Memory B cell (primary cell): ENCODE results near the gene SLC17A9.

Experiments used
- ATAC-seq: fragments of 150-1000 bp; cut with Tn5 transposase; 2 replicates; pipeline ENCODE4 v1.10.0; 2021; ENCODE audit warnings: low read depth, mild to moderate bottlenecking, moderate library complexity
- DNase-seq, 2 donors: peaks; one replicate each; pipeline ENCODE4 v3.0.0; 2022; ENCODE audit warnings: low spot score in 2 of 2
- H3K27ac Mint-ChIP-seq: one replicate; pipeline ENCODE4 v1.8.0; 2022; ENCODE audit warnings: mild to moderate bottlenecking, moderate library complexity, mixed read lengths
- H3K27me3 Mint-ChIP-seq: one replicate; pipeline ENCODE4 v1.8.0; 2022; ENCODE audit warnings: mixed read lengths
- H3K36me3 Mint-ChIP-seq: one replicate; pipeline ENCODE4 v1.8.0; 2022; ENCODE audit warnings: mild to moderate bottlenecking, mixed read lengths
- H3K4me1 Mint-ChIP-seq: one replicate; pipeline ENCODE4 v1.8.0; 2022; ENCODE audit warnings: mixed read lengths
- H3K4me3 Mint-ChIP-seq: one replicate; pipeline ENCODE4 v1.8.0; 2022; ENCODE audit warnings: mild to moderate bottlenecking, moderate library complexity, mixed read lengths
- H3K9me3 Mint-ChIP-seq: one replicate; pipeline ENCODE4 v1.8.0; 2022; ENCODE audit warnings: mixed read lengths

SLC17A9 gene

DNA sequence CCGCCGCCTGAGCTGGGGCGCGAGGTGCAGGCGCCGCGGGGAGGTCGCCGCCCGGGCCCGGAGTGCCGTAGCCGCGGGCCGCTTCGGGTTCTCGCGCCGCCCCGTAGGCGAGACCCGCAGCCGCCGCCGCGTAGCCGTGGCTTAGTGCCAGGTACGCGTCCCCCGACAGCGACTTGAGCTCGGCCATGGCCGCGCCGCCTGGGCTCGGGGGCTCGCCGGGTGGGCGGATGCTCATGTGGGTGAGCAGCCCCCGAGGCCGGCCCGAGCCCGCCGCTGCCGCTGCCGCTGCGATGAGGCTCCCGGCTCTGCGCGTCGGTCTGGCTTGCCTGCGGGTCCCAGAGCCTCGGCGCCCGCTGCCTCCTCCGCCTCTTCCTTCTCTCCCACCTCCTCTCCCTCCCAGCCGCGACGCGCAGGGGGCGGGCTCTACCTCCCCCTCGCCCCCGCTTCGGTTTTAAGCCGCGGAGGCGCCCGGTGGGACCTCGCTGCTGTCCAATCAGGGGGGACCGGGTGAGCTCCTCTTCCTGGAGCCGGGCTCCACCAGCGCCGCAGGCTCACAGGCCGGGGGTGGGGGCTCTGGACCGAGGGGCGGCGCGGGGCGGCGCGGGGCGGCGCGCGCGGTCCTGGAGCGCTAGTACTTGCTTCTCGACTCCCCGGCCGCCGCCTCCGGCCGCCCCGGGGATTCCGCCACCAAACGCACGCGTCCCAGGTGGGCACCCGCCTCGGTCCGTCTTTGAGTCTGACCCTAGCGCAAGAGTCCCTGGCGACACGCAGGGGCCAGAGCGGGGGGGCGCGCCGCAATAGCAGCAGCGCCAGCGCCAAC lies 54.2 kb downstream of the SLC17A9 start, which contains the start of gene BHLHE23:
BHLHE23 (minus strand) TSS at position 425 of the 820 bp plus-strand sequence; CDS start at position 235, 190 bp downstream.
- peaks cover 29% of the 10 kb centered on the region for H3K27me3 Mint-ChIP-seq
- peak within 1 kb of the TSS; percentile 24 for H3K4me3 Mint-ChIP-seq
- H3K27ac Mint-ChIP-seq = peak within 1 kb of the TSS; percentile 69
- ATAC-seq (no peak), DNase-seq (peak; percentile 21 to 40)
- no peaks in the 10 kb centered on the region for H3K36me3 Mint-ChIP-seq
- H3K4me1 Mint-ChIP-seq = peaks cover 14% of the 10 kb centered on the region
- no peaks in the 10 kb centered on the region for H3K9me3 Mint-ChIP-seq

DNA sequence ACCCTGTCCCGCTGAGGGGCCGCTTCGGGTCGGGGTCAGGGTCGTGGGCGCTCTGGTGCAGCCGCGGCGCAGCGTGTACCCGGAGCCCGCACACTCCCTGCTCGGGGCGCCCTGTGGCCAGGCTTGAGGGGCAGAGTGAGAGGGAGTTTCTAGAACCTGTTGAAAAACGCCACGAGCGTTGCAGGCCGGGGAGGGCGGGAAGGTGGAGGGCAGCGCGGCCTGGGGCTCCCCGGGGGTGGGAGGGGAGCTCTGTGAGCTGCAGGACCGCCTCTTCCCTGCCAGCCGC lies 54.8 kb downstream of the SLC17A9 start:
- H3K4me3 Mint-ChIP-seq = no peak overlapping the region
- no peaks in the 10 kb centered on the region for H3K36me3 Mint-ChIP-seq
- peaks cover 29% of the 10 kb centered on the region for H3K27me3 Mint-ChIP-seq

GRCh38 chr20:63007646-63008488 lies 55.4 kb downstream of the SLC17A9 start:
- H3K4me1 Mint-ChIP-seq = peaks cover 14% of the 10 kb centered on the region
- no peaks in the 10 kb centered on the region for H3K9me3 Mint-ChIP-seq
- DNase-seq (peak in 1 of 2 donors; percentile 31), ATAC-seq (no peak)
- peak overlapping the region; percentile 62 for H3K27ac Mint-ChIP-seq
- peaks cover 27% of the 10 kb centered on the region for H3K27me3 Mint-ChIP-seq
- H3K36me3 Mint-ChIP-seq = no peaks in the 10 kb centered on the region
- peak overlapping the region; percentile 24 for H3K4me3 Mint-ChIP-seq

More for the DNA sequence above, 54.8 kb downstream of the SLC17A9 start:
- H3K9me3 Mint-ChIP-seq = no peaks in the 10 kb centered on the region
- no peak for DNase-seq
- peaks cover 14% of the 10 kb centered on the region for H3K4me1 Mint-ChIP-seq
- no peak for ATAC-seq
- H3K27ac Mint-ChIP-seq = no peak overlapping the region

DNA sequence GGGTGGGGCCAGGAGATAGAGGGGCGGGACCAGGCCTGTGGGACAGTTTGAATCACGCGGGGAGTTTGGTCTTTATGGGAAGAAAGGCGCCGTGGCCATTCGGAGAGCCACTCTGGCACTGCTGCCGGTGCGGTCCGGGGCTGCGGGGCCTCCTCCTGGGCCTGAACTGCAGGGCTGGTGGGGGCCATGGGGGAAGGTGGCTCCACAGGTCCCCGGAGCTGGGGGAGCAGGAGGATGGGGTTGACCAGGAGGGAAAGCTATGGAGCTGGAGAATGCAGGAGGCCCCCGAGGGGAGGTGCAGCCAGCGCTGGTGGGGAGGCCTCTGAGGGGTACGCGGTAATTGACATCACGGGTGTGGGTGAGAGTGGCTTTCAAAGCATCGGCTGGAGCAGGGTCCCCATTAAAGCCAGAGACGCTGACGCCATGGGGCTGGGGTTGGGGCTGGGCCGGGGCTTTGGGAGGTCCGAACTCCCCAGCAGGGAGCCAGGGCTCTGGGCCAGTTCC lies 56.1 kb downstream of the SLC17A9 start:
- Mint-ChIP-seq H3K4me3 (peak overlapping the region; percentile 29), H3K9me3 (peaks cover 6% of the 10 kb centered on the region), H3K27me3 (peaks cover 28% of the 10 kb centered on the region), H3K36me3 (peaks cover 2% of the 10 kb centered on the region), H3K27ac (peak overlapping the region; percentile 62), H3K4me1 (peaks cover 14% of the 10 kb centered on the region)
- DNase-seq (no peak), ATAC-seq (no peak)

GRCh38 chr20:63009045-63009961 lies 56.8 kb downstream of the SLC17A9 start:
- ATAC-seq = peak; percentile 78
- peaks cover 14% of the 10 kb centered on the region for H3K4me1 Mint-ChIP-seq
- peaks cover 29% of the 10 kb centered on the region for H3K27me3 Mint-ChIP-seq
- H3K4me3 Mint-ChIP-seq = peak overlapping the region; percentile 54
- DNase-seq = peak; percentile 88 to 94
- H3K36me3 Mint-ChIP-seq = peaks cover 2% of the 10 kb centered on the region
- peaks cover 10% of the 10 kb centered on the region for H3K9me3 Mint-ChIP-seq
- H3K27ac Mint-ChIP-seq = peak overlapping the region; percentile 64

GRCh38 chr20:63009988-63010769 lies 57.7 kb downstream of the SLC17A9 start:
- peak; percentile 63 for ATAC-seq

DNA sequence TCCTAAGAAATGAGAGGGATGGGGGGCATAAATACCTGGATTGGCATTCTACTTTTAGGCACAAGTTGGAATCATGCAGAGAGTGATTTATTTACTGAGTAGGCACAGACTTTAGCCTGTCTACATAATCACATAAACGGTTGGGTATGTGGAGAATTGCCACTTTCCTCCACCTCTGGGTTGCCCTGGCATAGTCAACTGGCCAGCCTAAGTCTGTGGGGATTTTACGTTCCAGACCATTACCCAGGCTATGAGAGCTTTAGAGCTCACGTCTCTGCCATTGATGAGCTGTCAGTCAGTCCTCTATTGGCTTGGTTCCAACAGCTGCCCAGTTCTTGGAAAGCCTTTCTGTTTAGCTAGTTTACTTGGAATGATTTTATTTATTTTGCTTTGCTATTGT lies 59.3 kb downstream of the SLC17A9 start:
- no peak for DNase-seq
- H3K27me3 Mint-ChIP-seq = peaks cover 44% of the 10 kb centered on the region
- H3K4me1 Mint-ChIP-seq = peaks cover 12% of the 10 kb centered on the region
- no peak overlapping the region for H3K4me3 Mint-ChIP-seq
- peaks cover 5% of the 10 kb centered on the region for H3K36me3 Mint-ChIP-seq
- no peak overlapping the region for H3K27ac Mint-ChIP-seq
- peaks cover 12% of the 10 kb centered on the region for H3K9me3 Mint-ChIP-seq
- ATAC-seq = no peak

More at GRCh38 chr20:63009988-63010769, 57.7 kb downstream of the SLC17A9 start:
- Mint-ChIP-seq H3K4me1 (peaks cover 12% of the 10 kb centered on the region), H3K9me3 (peaks cover 12% of the 10 kb centered on the region), H3K27me3 (peaks cover 34% of the 10 kb centered on the region), H3K4me3 (peak overlapping the region; percentile 79), H3K27ac (peak overlapping the region; percentile 64), H3K36me3 (peaks cover 5% of the 10 kb centered on the region)
- DNase-seq = peak; percentile 33 to 34

DNA sequence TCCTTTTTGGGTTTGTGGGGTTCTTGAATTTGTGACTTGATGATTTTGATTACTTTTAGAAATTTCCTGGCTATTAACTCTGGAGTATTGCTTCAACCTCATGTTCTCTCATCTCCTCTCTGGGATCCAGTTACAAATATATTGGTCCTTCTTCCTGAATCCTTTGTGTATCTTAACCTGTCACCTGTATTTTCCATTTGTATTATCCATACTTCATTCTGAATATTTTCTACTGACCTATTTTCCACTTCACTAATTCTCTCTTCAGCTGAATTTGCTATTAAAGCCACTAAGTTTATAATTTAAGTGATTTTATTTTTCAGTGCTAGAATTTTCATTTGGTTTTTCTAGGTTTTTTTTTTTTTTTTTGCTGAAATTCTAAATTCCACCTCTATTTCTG lies 60.7 kb downstream of the SLC17A9 start:
- Mint-ChIP-seq H3K27me3 (peaks cover 40% of the 10 kb centered on the region), H3K36me3 (peaks cover 5% of the 10 kb centered on the region), H3K4me3 (no peak overlapping the region), H3K9me3 (peaks cover 12% of the 10 kb centered on the region), H3K4me1 (peaks cover 12% of the 10 kb centered on the region), H3K27ac (no peak overlapping the region)
- ATAC-seq (no peak), DNase-seq (no peak)

GRCh38 chr20:63014287-63014686 lies 61.8 kb downstream of the SLC17A9 start:
- peaks cover 36% of the 10 kb centered on the region for H3K27me3 Mint-ChIP-seq
- peaks cover 9% of the 10 kb centered on the region for H3K4me1 Mint-ChIP-seq
- ATAC-seq (no peak), DNase-seq (no peak)
- H3K9me3 Mint-ChIP-seq = peaks cover 12% of the 10 kb centered on the region
- H3K4me3 Mint-ChIP-seq = no peak overlapping the region
- no peak overlapping the region for H3K27ac Mint-ChIP-seq
- H3K36me3 Mint-ChIP-seq = peaks cover 5% of the 10 kb centered on the region

DNA sequence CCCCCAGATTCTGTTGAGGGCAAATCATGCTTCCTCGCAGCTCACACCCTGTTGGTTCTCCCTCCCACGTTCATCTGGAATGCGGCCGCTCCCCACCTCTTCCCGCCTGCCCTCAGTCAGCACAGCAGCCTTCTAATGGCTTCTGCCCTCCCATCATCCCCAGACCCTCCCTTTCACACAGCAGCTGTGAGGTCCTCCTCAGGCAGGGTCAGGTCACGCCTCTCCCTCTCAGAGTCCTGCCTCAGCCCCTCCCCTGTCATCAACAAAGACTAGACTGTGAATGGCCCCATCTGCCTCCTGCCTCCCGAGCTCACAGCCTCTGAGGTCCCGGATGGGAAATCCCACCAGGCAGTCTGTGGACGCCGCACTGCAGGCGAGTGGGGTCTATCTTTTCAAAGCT lies 62.2 kb downstream of the SLC17A9 start:
- Mint-ChIP-seq H3K36me3 (peaks cover 5% of the 10 kb centered on the region), H3K9me3 (peaks cover 12% of the 10 kb centered on the region), H3K27ac (no peak overlapping the region), H3K4me1 (peaks cover 8% of the 10 kb centered on the region), H3K4me3 (no peak overlapping the region), H3K27me3 (peaks cover 40% of the 10 kb centered on the region)
- DNase-seq (no peak), ATAC-seq (no peak)

GRCh38 chr20:63015147-63015661 lies 62.7 kb downstream of the SLC17A9 start:
- H3K9me3 Mint-ChIP-seq = peaks cover 12% of the 10 kb centered on the region
- H3K4me3 Mint-ChIP-seq = no peak overlapping the region
- H3K27me3 Mint-ChIP-seq = peaks cover 41% of the 10 kb centered on the region
- H3K27ac Mint-ChIP-seq = no peak overlapping the region
- H3K36me3 Mint-ChIP-seq = peaks cover 5% of the 10 kb centered on the region
- ATAC-seq (no peak), DNase-seq (no peak)
- H3K4me1 Mint-ChIP-seq = peaks cover 3% of the 10 kb centered on the region

- Mint-ChIP-seq H3K27me3 (peaks cover 41% of the 10 kb centered on the region), H3K4me1 (no peaks in the 10 kb centered on the region), H3K36me3 (peaks cover 5% of the 10 kb centered on the region), H3K27ac (no peak overlapping the region), H3K4me3 (no peak overlapping the region), H3K9me3 (peaks cover 16% of the 10 kb centered on the region)
- DNase-seq = no peak
- no peak for ATAC-seq
Observed at GRCh38 chr20:63015662-63016361, 63.3 kb downstream of the SLC17A9 start.
